ENCODE data around the gene EPC1.
"Not testable (repeated sequence)": the region's sequence is repeated elsewhere in the genome, so short reads cannot be mapped to it uniquely, and the experiment has no call there.

EPC1 gene

DNA sequence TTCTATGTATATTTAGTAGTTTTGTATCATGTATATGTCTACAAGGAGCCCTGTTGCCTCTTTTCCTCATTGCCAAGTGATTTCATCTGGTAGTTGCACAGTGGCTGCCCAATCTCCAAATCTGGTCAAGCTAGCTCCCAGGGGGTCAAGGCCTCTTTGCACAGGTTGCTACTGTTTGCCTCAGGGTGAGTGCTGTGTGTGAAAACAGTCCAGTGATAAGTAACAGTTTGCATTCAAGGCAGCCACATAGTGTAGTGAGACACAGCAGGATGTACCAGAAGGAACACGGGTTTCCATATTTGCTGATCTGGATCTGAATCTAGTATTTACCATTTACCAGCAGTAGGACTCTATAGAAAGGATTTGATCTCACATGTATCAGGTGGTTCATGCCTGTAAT lies 13.3 kb upstream of the EPC1 start:
- Histone ChIP-seq H3K9me3 (no peaks in the 10 kb centered on the region), H3K36me3 (replicated peaks) (no peaks in the 10 kb centered on the region), H3K27me3 (ENCODE audit: low read depth) (no peaks in the 10 kb centered on the region), H3K4me3 (no peak overlapping the region), H3K4me1 (peaks cover 3% of the 10 kb centered on the region; the same call in 1 of the 2 replicates)
- no peak for DNase-seq (ENCODE audit: low spot score in 2 of 2)
- in situ Hi-C loops (cut with MboI; ENCODE audit: low sequenced_read_pairs) = no loop called here

DNA sequence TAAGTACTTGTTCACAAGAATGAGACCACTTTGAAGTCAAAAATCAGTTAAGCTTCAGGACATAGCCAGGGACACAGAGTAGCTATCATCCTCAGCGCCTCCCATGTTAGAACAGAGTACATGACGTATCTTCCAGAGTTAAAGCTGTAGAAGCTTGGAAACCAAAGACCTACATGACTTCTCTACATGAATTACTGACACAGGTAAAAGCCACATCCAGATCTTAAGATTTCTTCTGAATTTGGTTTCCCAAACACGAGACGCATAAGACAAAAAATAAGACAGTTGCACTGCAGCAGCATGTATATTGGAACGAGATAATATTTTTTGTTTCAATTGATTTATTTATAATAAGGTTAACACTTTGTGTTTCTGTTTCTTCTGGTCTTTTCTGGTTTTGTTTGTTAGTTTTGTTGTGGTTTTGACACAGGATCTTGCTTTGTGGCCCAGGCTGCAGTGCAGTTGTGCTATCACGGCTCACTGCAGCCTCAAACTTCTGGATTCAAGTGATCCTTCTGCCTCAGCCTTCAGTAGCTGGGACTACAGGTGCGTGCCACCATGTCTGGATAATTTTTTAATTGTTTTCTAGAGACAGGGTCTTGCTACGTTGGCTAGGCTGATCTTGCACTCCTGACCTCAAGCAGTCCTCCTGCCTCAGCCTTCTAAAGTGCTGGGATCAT lies 10.2 kb upstream of the EPC1 start:
- Histone ChIP-seq H3K4me1 (no peaks in the 10 kb centered on the region), H3K9me3 (no peaks in the 10 kb centered on the region), H3K27me3 (ENCODE audit: low read depth) (no peaks in the 10 kb centered on the region), H3K4me3 (no peak overlapping the region), H3K36me3 (replicated peaks) (no peaks in the 10 kb centered on the region)
- no peak for DNase-seq (ENCODE audit: low spot score in 2 of 2)
- in situ Hi-C loops (cut with MboI; ENCODE audit: low sequenced_read_pairs) = no loop called here

DNA sequence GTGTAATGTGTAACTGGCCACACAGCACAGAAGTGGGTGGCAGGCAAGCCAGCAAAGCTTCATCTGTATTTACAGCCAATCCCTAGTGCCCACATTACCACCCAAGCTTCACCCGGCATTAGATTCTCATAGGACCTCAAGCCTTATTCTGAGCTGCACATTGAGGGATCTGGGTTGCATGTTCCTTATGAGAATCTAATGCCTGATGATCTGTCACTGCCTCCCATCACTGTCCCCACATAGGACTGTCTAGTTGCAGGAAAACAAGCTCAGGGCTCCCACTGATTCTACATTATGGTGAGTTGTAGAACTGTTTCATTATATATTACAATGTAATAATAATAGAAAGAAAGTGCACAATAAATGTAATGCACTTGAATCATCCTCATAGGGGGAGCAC lies 7.7 kb upstream of the EPC1 start:
- H3K27me3 ChIP-seq (ENCODE audit: low read depth); H3K4me3 ChIP-seq; H3K9me3 ChIP-seq; H3K4me1 ChIP-seq; DNase-seq (ENCODE audit: low spot score in 2 of 2); H3K36me3 ChIP-seq (replicated peaks); in situ Hi-C loops (cut with MboI; ENCODE audit: low sequenced_read_pairs): not testable (repeated sequence)

DNA sequence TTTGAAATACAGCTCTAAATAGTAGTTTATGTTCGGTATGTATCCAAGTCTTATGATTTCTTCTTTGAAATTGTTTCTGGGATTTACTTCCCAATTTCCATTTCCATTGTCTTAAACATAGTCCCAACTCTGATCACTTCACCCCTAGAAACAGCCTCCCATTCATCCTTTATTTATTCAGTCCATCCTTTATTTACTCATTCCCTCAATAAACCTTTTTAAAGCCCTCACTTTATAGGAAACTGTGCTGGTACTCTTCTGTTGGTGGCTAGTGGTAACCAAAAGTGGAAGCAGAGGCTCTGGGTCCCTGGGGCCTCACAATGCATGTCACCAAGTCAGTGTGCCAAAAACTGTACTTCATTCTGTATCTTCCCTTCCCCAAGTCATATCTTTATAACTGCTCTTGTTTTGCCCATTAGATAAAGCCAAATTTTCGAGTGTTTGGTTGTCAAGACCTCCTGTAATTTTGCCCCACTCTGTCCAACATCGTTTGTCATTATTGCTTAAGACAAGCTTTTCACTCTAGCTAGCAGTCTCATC lies 3.9 kb upstream of the EPC1 start:
- no peaks in the 10 kb centered on the region for H3K27me3 ChIP-seq (ENCODE audit: low read depth)
- H3K36me3 ChIP-seq (replicated peaks) = no peaks in the 10 kb centered on the region; the same call in 1 of the 2 replicates
- no peaks in the 10 kb centered on the region for H3K9me3 ChIP-seq
- no peak for DNase-seq (ENCODE audit: low spot score in 2 of 2)
- peaks cover 7% of the 10 kb centered on the region for H3K4me1 ChIP-seq
- no peak overlapping the region for H3K4me3 ChIP-seq
- in situ Hi-C loops (cut with MboI; ENCODE audit: low sequenced_read_pairs) = no loop called here

- DNase-seq (ENCODE audit: low spot score in 2 of 2) = no peak
These were observed 3.2 kb upstream of the EPC1 start for GRCh38 chr10:32349968-32350738.

DNA sequence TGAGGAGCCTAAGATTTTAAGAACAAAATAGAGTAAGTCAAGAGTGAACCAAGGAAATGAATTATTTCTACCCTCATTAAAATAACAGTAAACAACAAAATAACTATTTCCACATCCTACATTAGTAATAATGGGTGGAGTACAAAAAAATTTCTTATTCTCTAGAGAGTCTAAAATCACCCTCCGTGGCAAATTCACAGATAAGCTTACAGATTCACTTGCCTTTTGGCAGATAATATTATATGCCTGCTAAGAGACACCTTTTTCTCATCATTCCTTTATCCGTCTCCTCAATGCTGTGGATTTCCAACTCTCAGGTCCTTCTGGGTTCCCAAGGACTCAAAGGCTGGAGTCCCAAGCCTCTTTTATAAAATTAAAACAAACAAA lies 2.2 kb upstream of the EPC1 start:
- no peak overlapping the region for H3K4me3 ChIP-seq
- in situ Hi-C loops (cut with MboI; ENCODE audit: low sequenced_read_pairs) = no loop called here
- DNase-seq (ENCODE audit: low spot score in 2 of 2) = no peak
- peaks cover under 1% of the 10 kb centered on the region; the same call in 1 of the 2 replicates for H3K36me3 ChIP-seq (replicated peaks)
- H3K9me3 ChIP-seq = no peaks in the 10 kb centered on the region
- peaks cover 8% of the 10 kb centered on the region for H3K4me1 ChIP-seq
- H3K27me3 ChIP-seq (ENCODE audit: low read depth) = no peaks in the 10 kb centered on the region

More at GRCh38 chr10:32349968-32350738, 3.2 kb upstream of the EPC1 start:
- Histone ChIP-seq H3K27me3 (ENCODE audit: low read depth) (no peaks in the 10 kb centered on the region), H3K9me3 (no peaks in the 10 kb centered on the region), H3K4me1 (peaks cover 7% of the 10 kb centered on the region), H3K36me3 (replicated peaks) (no peaks in the 10 kb centered on the region; the same call in 1 of the 2 replicates), H3K4me3 (no peak overlapping the region)
- in situ Hi-C loops (cut with MboI; ENCODE audit: low sequenced_read_pairs) = no loop called here

- Histone ChIP-seq H3K9me3 (no peaks in the 10 kb centered on the region), H3K36me3 (replicated peaks) (peaks cover 7% of the 10 kb centered on the region), H3K27me3 (ENCODE audit: low read depth) (no peaks in the 10 kb centered on the region), H3K4me1 (peaks cover 13% of the 10 kb centered on the region), H3K4me3 (no peak overlapping the region)
- in situ Hi-C loops (cut with MboI; ENCODE audit: low sequenced_read_pairs) = no loop called here
- no peak for DNase-seq (ENCODE audit: low spot score in 2 of 2)
These were observed 1.6 kb upstream of the EPC1 start for GRCh38 chr10:32348297-32349198.

DNA sequence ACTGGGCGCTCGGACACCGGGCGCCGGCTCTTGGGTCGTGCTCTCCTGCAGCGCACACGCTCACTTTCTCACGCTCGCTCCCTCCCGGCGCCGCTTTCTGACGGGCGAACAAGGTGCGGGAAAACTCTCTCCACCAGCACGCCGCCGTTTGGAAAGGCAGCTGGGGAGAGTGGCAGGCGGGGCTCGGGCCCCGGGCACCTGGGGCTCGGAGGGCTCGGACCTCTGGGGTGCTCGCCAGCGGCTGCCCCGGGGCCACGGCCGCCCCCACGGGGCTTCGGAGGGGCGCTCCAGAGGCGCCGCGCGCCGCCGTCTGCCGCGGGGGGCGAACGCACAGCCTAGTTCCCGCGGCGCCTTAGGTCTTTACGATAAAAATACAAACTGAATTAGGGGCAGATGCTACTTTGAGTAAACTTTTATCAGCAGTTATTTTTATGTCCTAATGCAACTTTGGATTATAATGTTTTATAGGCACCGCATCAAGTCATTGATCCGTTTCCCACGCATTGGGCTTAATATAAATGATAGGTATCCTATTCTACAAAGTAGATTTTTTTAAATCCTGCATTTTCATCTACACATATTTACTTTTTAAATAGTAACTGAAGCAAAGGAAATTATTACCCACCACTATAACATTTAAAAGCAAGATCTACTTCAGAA lies 535 bp upstream of the EPC1 start:
- H3K4me1 ChIP-seq = peaks cover 18% of the 10 kb centered on the region
- DNase-seq (ENCODE audit: low spot score in 2 of 2) = no peak
- peaks cover 7% of the 10 kb centered on the region for H3K36me3 ChIP-seq (replicated peaks)
- no peaks in the 10 kb centered on the region for H3K9me3 ChIP-seq
- in situ Hi-C loops (cut with MboI; ENCODE audit: low sequenced_read_pairs) = no loop called here
- H3K4me3 ChIP-seq = peak overlapping the region; percentile 98
- H3K27me3 ChIP-seq (ENCODE audit: low read depth) = no peaks in the 10 kb centered on the region

DNA sequence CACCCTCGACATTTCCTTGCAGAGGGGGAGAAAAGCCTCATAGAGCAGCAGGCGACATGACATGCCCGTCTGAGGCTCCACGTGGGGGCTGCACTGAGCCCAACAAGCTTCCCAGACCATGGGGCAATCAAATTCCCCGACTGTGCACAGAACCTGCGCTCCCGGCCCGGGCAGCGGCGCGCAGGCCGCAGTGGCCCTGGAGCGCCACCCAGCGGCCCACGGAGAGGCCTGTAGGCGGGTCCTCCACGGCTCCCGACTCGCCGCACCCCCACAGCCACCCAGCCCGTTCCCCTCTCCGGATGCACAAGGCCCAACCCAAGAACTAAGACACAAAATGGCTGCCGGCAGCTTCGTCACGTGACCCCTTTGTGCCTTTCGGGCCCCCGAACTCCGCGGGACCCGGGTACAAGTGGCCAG lies 816 bp downstream of the EPC1 start:
- in situ Hi-C loops (cut with MboI; ENCODE audit: low sequenced_read_pairs) = no loop called here
- Histone ChIP-seq H3K4me3 (peak overlapping the region; percentile 98), H3K4me1 (peaks cover 25% of the 10 kb centered on the region), H3K27me3 (ENCODE audit: low read depth) (no peaks in the 10 kb centered on the region), H3K36me3 (replicated peaks) (peaks cover 7% of the 10 kb centered on the region), H3K9me3 (no peaks in the 10 kb centered on the region)
- DNase-seq (ENCODE audit: low spot score in 2 of 2) = peak; percentile 91 to 97

DNA sequence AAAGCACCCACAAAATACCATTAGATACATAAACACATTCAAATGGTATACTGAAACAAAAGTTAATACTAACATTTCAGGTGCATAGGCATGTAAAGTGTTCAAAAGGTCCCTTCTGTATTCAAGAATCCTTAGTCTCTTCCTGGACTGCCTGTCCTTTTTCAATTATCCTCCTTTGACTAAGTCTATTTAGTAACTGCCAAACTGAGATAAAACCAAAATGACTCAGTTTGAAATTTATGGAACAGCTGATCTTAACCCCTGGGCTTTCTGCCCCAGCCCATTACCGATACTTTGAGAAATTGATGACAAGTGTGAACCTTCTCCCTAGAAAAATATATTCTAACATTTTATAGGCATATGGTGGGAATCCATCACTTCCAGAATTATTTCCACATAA lies 5.4 kb downstream of the EPC1 start:
- DNase-seq (ENCODE audit: low spot score in 2 of 2) = no peak
- H3K4me3 ChIP-seq = no peak overlapping the region
- H3K4me1 ChIP-seq = peaks cover 18% of the 10 kb centered on the region
- H3K27me3 ChIP-seq (ENCODE audit: low read depth) = no peaks in the 10 kb centered on the region
- no peaks in the 10 kb centered on the region for H3K9me3 ChIP-seq
- in situ Hi-C loops (cut with MboI; ENCODE audit: low sequenced_read_pairs) = no loop called here
- peaks cover 7% of the 10 kb centered on the region for H3K36me3 ChIP-seq (replicated peaks)

DNA sequence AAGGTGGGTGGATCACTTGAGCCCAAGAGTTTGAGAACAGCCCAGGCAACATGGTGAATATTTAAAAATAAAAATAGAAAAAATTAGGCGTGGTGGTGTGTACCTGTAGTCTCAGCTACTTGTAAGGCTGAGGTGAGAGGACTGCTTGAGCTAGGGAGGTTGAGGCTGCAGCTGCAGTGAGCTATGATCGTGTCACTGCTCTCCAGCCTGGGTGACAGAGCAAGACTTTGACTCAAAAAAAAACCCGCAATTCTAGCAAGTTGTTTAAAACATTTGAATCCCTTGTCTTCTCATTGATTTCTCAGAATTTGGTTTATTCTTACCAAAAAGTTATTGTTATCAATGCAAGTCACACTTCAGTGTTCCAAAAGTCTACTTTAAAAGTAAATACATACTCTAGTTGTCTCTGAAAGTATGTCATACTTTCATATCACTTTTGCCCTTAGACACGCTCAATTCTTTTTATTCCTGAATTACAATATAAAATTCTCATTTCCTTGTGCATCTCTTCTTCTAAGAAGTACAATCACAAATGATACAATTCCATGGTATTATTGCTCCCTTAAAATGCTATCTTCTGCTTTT lies 6.3 kb downstream of the EPC1 start:
- peaks cover 18% of the 10 kb centered on the region for H3K4me1 ChIP-seq
- H3K36me3 ChIP-seq (replicated peaks) = peaks cover 7% of the 10 kb centered on the region
- in situ Hi-C loops (cut with MboI; ENCODE audit: low sequenced_read_pairs) = no loop called here

DNA sequence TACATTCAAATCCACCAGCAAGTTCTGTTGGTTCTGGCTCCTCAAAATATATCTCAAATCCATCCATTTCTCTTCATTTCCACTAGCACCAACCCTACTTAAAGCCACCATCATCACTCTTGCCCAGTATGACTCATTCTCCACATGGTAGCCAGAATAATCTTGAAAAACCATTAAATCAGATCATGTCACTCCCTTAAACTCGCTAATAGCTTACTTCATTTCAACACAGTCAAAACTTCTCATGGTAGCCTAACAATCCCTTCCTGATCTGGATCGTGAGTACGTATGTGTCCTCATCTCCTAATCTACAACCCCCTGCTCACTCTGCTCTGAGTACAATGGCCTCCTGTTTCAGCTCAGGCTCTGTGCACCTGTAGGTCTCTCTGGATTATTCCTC lies 8.7 kb downstream of the EPC1 start:
- H3K9me3 ChIP-seq = no peaks in the 10 kb centered on the region
- no peak overlapping the region for H3K4me3 ChIP-seq
- H3K36me3 ChIP-seq (replicated peaks) = no peaks in the 10 kb centered on the region; the same call in 1 of the 2 replicates
- DNase-seq (ENCODE audit: low spot score in 2 of 2) = no peak
- peaks cover 18% of the 10 kb centered on the region for H3K4me1 ChIP-seq
- H3K27me3 ChIP-seq (ENCODE audit: low read depth) = no peaks in the 10 kb centered on the region
- in situ Hi-C loops (cut with MboI; ENCODE audit: low sequenced_read_pairs) = no loop called here

More for the DNA sequence above, 6.3 kb downstream of the EPC1 start:
- H3K9me3 ChIP-seq = no peaks in the 10 kb centered on the region
- H3K27me3 ChIP-seq (ENCODE audit: low read depth) = no peaks in the 10 kb centered on the region
- no peak for DNase-seq (ENCODE audit: low spot score in 2 of 2)
- no peak overlapping the region for H3K4me3 ChIP-seq

DNA sequence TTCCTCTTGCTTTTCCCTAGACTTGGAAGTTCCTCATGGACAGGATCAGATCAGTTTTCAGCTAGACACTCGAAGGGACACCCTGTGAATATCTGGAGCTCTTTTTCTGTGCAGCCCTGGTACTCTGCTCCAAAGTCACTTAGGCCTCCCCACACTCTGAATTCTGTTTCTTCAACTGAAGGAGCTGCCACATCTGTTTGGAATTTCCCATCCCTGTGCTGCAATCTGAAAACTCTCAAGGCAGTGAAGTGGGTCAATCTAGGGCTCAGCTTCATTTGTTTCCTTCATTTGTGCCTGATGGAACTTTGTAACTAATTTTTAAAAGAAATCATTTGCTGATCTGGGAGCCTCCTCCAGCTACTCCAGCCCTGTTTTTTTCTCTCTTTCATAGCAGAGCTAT lies 9.6 kb downstream of the EPC1 start:
- in situ Hi-C loops (cut with MboI; ENCODE audit: low sequenced_read_pairs) = no loop called here
- Histone ChIP-seq H3K9me3 (no peaks in the 10 kb centered on the region), H3K4me1 (peaks cover 12% of the 10 kb centered on the region), H3K36me3 (replicated peaks) (no peaks in the 10 kb centered on the region; the same call in 1 of the 2 replicates), H3K27me3 (ENCODE audit: low read depth) (no peaks in the 10 kb centered on the region), H3K4me3 (no peak overlapping the region)
- DNase-seq (ENCODE audit: low spot score in 2 of 2) = no peak

Measured in HAP-1 (cell line).